ENCODE measurements around the gene PRICKLE2. TPM values are rescaled to one million over a fixed set of nuclear protein-coding genes. Genes with fewer than 3 reads are reported as not detected.
A peak's percentile ranks its signal among the peaks of the same experiment; 100 is the strongest.

Gene PRICKLE2
- polyA plus RNA-seq, 1 donor (not counting 4 experiments of a cell fraction or from before 2014, with no cell fraction given), result 7.8 TPM

DNA sequence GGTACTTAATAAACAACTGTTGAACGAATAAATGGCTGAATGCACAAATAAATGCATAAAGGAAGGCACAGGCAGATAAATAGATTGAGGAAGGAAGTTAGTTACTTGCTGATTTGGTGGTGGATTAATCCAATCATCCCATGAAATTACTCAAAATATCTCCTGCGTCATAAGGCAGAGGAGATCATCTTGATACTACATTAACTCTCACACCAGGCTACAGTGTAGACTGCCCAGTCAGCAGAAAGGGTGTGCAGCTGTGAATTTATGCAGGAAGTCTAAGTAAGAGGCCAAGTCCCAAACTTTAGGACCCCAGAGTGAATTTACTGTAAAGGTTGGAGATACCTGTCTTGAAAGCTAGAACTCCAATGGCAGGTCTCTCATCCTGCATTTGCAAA is 38.6 kb downstream of the PRICKLE2 start:
- Histone ChIP-seq H3K36me3 (ENCODE audit: control insufficient read depth in 2 of 2, extremely low read depth in 1 of 2, insufficient read depth in 2 of 2, low read length in 2 of 2) (no peaks in the 10 kb centered on the region), H3K4me1 (ENCODE audit: control insufficient read depth, extremely low read depth, insufficient read depth, low read length) (peaks cover 72% of the 10 kb centered on the region), H3K9ac (ENCODE audit: control insufficient read depth, extremely low read depth, insufficient read depth, low read length) (no peak overlapping the region), H4K20me1 (ENCODE audit: control insufficient read depth, extremely low read depth, insufficient read depth, low read length) (no peaks in the 10 kb centered on the region), H3K27ac (ENCODE audit: control insufficient read depth, insufficient read depth, low read length) (peak overlapping the region; percentile 82), H3K9me1 (ENCODE audit: control insufficient read depth, extremely low read depth, insufficient read depth, low read length) (no peaks in the 10 kb centered on the region), H3K79me2 (ENCODE audit: control insufficient read depth, insufficient read depth, low read length) (no peaks in the 10 kb centered on the region), H3K4me2 (ENCODE audit: control insufficient read depth, extremely low read depth, insufficient read depth, low read depth, low read length) (peak overlapping the region; percentile 85), H2AFZ (ENCODE audit: control insufficient read depth, low read length) (no peak overlapping the region), H3K9me3 (ENCODE audit: control insufficient read depth, low read depth, low read length) (no peaks in the 10 kb centered on the region), H3K27me3 (ENCODE audit: control insufficient read depth, extremely low read depth, insufficient read depth, low read length) (no peaks in the 10 kb centered on the region), H3K4me3 (ENCODE audit: control insufficient read depth in 2 of 3, extremely low read depth in 1 of 3, insufficient read depth in 2 of 3, low read depth in 1 of 3, low read length in 3 of 3) (peak overlapping the region in 1 of 3 experiments; percentile 16)
- dilution Hi-C loops (cut with MboI; ENCODE audit: extremely low pct_ligation_motif_present, low sequenced_read_pairs), result no loop called here
- TF ChIP-seq CTCF (optimal IDR thresholded peaks at IDR 0.05 in 1 of 3, IDR thresholded peaks at IDR 0.05 in 1 of 3, conservative IDR thresholded peaks at IDR 0.05 in 1 of 3; ENCODE audit: extremely low read depth in 1 of 3, insufficient read depth in 2 of 3, low read length in 3 of 3) (no peak), EZH2 (IDR thresholded peaks at IDR 0.05; ENCODE audit: low read length) (no peak)
- no peak for DNase-seq (ENCODE audit: low read depth, low spot score)
- no peak for FAIRE-seq

- Histone ChIP-seq H3K27me3 (ENCODE audit: control insufficient read depth, extremely low read depth, insufficient read depth, low read length) (no peaks in the 10 kb centered on the region), H3K4me2 (ENCODE audit: control insufficient read depth, extremely low read depth, insufficient read depth, low read depth, low read length) (peak overlapping the region; percentile 4), H3K27ac (ENCODE audit: control insufficient read depth, insufficient read depth, low read length) (peak overlapping the region; percentile 73), H4K20me1 (ENCODE audit: control insufficient read depth, extremely low read depth, insufficient read depth, low read length) (no peaks in the 10 kb centered on the region), H3K4me3 (ENCODE audit: control insufficient read depth in 2 of 3, extremely low read depth in 1 of 3, insufficient read depth in 2 of 3, low read depth in 1 of 3, low read length in 3 of 3) (no peak overlapping the region), H3K36me3 (ENCODE audit: control insufficient read depth in 2 of 2, extremely low read depth in 1 of 2, insufficient read depth in 2 of 2, low read length in 2 of 2) (no peaks in the 10 kb centered on the region), H3K9ac (ENCODE audit: control insufficient read depth, extremely low read depth, insufficient read depth, low read length) (no peak overlapping the region), H3K79me2 (ENCODE audit: control insufficient read depth, insufficient read depth, low read length) (no peaks in the 10 kb centered on the region), H2AFZ (ENCODE audit: control insufficient read depth, low read length) (no peak overlapping the region), H3K9me1 (ENCODE audit: control insufficient read depth, extremely low read depth, insufficient read depth, low read length) (no peaks in the 10 kb centered on the region), H3K4me1 (ENCODE audit: control insufficient read depth, extremely low read depth, insufficient read depth, low read length) (peaks cover 61% of the 10 kb centered on the region), H3K9me3 (ENCODE audit: control insufficient read depth, low read depth, low read length) (no peaks in the 10 kb centered on the region)
- dilution Hi-C loops (cut with MboI; ENCODE audit: extremely low pct_ligation_motif_present, low sequenced_read_pairs), result no loop called here
- no peak for DNase-seq (ENCODE audit: low read depth, low spot score)
- FAIRE-seq, result peak; percentile 95
- TF ChIP-seq EZH2 (IDR thresholded peaks at IDR 0.05; ENCODE audit: low read length) (no peak), CTCF (optimal IDR thresholded peaks at IDR 0.05 in 1 of 3, IDR thresholded peaks at IDR 0.05 in 1 of 3, conservative IDR thresholded peaks at IDR 0.05 in 1 of 3; ENCODE audit: extremely low read depth in 1 of 3, insufficient read depth in 2 of 3, low read length in 3 of 3) (no peak)
Measured at GRCh38 chr3:64185436-64185835, 39.8 kb downstream of the PRICKLE2 start.
